MCF 10A (cell line): ENCODE measurements around the gene TREM1. TPM values are rescaled to one million over a fixed set of nuclear protein-coding genes. Genes with fewer than 3 reads are reported as not detected.
"Not testable (repeated sequence)": the region's sequence is repeated elsewhere in the genome, so short reads cannot be mapped to it uniquely, and the experiment has no call there.

Source experiments
- BruUV-seq: library from RNA; stranded (reverse); fragments of 400-500 nt; replicated peaks from 2 replicates; lab custom pipeline; 2021; lab: Mats Ljungman, UMichigan
- CTCF ChIA-PET: fragments of 300-600 bp; sonication (Branson Sonifier 250); formaldehyde crosslinking; extraction: SDS; loops from one replicate; lab custom pipeline; 2021; ENCODE audit warnings: antibody characterized with exemption, inconsistent platforms; lab: Yijun Ruan, JAX
- POLR2A ChIA-PET: fragments of 300-600, 350-650 bp; sonication (Branson Sonifier 250); formaldehyde crosslinking; extraction: SDS; loops from one replicate; lab custom pipeline; 2020; ENCODE audit warnings: antibody characterized with exemption, inconsistent platforms; lab: Yijun Ruan, JAX
- DNase-seq: peaks from one replicate; pipeline ENCODE4 v3.0.0-alpha.2; 2018; ENCODE audit not compliant: unreplicated experiment
- H3K27ac Mint-ChIP-seq: one replicate; pipeline ENCODE4 v1.8.0; 2022; ENCODE audit warnings: mild to moderate bottlenecking, low read depth, mixed read lengths; ENCODE audit not compliant: unreplicated experiment
- H3K27me3 Mint-ChIP-seq: one replicate; pipeline ENCODE4 v1.8.0; 2022; ENCODE audit warnings: mixed read lengths; ENCODE audit not compliant: insufficient read depth, unreplicated experiment
- H3K36me3 Mint-ChIP-seq: one replicate; pipeline ENCODE4 v1.8.0; 2022; ENCODE audit warnings: mild to moderate bottlenecking, moderate library complexity, mixed read lengths; ENCODE audit not compliant: insufficient read depth, unreplicated experiment
- H3K4me1 Mint-ChIP-seq: one replicate; pipeline ENCODE4 v1.8.0; 2022; ENCODE audit warnings: mixed read lengths; ENCODE audit not compliant: insufficient read depth, unreplicated experiment
- H3K4me3 Mint-ChIP-seq: one replicate; pipeline ENCODE4 v1.8.0; 2022; ENCODE audit warnings: mild to moderate bottlenecking, moderate library complexity, mixed read lengths; ENCODE audit not compliant: unreplicated experiment
- H3K9me3 Mint-ChIP-seq: one replicate; pipeline ENCODE4 v1.8.0; 2022; ENCODE audit warnings: mixed read lengths; ENCODE audit not compliant: unreplicated experiment
- CTCF ChIP-seq: fragments of 200-600 bp; IDR thresholded peaks from one replicate; pipeline ENCODE4 v1.8.0; 2022; ENCODE audit warnings: antibody characterized with exemption, mild to moderate bottlenecking; ENCODE audit not compliant: unreplicated experiment
- intact Hi-C: fragments of 100-400 bp; cut with micrococcal nuclease; formaldehyde crosslinking; loops from 2 replicates; pipeline ENCODE4 v1.14.1; 2022
- total RNA-seq: library from RNA; stranded (reverse); gene quantifications from 2 replicates; pipeline ENCODE4 v1.2.3, GENCODE V29; 2022

Gene TREM1
- total RNA-seq, 1 experiment from 2014 or later, result 9.9 TPM

DNA sequence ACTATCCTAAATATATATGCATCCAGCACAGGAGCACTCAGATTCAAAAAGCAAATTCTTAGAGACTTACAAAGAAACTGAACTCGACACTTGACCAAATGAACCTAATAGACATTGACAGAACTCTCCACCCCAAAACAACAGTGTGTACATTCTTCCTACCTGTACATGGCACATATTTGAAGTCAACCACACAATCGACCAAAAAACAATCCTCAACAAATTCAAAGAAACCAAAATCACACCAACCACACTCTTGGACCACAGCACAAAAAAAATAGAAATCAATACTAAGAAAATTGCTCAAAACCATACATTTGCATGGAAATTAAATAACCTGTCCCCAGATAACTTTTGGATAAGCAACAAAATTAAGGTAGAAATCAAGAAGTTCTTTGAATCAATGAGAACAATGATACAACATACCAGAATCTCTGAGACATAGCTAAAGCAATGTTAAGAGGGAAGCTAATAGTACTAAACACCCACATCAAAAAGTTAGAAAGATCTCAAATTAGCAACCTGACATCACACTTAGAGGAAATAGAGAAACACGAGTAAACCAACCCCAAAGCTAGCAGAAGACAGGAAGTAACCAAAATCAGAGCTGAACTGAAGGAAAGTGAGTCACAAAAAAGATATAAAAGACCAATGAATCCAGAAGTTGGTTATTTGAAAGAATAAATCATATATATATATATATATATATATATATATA, 12.5 kb upstream of the TREM1 start:
- ChIA-PET CTCF (interaction anchor here (0.6 to 6.9 kb wide), 3 partner anchors 8 to 914 kb away, joined by 3 to 44 read pairs (median 3); no protein-coding TSS in a partner anchor), POLR2A (interaction anchor here (0.8 to 2.0 kb wide), 2 partner anchors 12 to 13 kb away, joined by 3 to 6 read pairs; no protein-coding TSS in a partner anchor)
- DNase-seq, result no peak
- Mint-ChIP-seq H3K4me3 (no peak overlapping the region), H3K4me1 (no peaks in the 10 kb centered on the region), H3K27ac (no peak overlapping the region), H3K36me3 (no peaks in the 10 kb centered on the region), H3K9me3 (peaks cover 22% of the 10 kb centered on the region), H3K27me3 (peaks cover 91% of the 10 kb centered on the region)
- no peak for TF ChIP-seq CTCF
- BruUV-seq, result no TSS peak
- intact Hi-C loops, result no loop called here

DNA sequence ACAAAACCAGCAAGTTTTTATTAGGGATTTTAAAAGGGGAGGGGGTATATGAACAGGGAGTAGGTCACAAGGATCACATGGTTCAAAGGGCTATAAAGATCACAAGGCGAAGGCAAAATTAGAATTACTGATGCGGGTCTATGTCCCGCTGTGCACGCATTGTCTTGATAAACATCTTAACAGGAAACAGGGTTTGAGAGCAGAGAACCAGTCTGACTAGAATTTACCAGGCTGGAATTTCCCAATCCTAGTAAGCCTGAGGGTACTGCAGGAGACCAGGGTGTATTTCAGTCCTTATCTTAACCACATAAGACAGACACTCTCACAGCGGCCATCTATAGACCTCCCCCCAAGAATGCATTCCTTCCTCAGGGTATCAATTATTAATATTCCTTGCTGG, 10.8 kb upstream of the TREM1 start:
- DNase-seq, H3K4me1 Mint-ChIP-seq, intact Hi-C loops, BruUV-seq, H3K4me3 Mint-ChIP-seq, H3K36me3 Mint-ChIP-seq, H3K27ac Mint-ChIP-seq: not testable (repeated sequence)
- POLR2A ChIA-PET, result interaction anchor here (2.0 kb wide), 1 partner anchor 10 kb away, joined by 6 read pairs; no protein-coding TSS in a partner anchor
- peaks cover 74% of the 10 kb centered on the region for H3K27me3 Mint-ChIP-seq
- CTCF ChIA-PET, result interaction anchor here (6.9 kb wide), 1 partner anchor 10 kb away, joined by 44 read pairs; no protein-coding TSS in a partner anchor
- peaks cover 22% of the 10 kb centered on the region for H3K9me3 Mint-ChIP-seq

DNA sequence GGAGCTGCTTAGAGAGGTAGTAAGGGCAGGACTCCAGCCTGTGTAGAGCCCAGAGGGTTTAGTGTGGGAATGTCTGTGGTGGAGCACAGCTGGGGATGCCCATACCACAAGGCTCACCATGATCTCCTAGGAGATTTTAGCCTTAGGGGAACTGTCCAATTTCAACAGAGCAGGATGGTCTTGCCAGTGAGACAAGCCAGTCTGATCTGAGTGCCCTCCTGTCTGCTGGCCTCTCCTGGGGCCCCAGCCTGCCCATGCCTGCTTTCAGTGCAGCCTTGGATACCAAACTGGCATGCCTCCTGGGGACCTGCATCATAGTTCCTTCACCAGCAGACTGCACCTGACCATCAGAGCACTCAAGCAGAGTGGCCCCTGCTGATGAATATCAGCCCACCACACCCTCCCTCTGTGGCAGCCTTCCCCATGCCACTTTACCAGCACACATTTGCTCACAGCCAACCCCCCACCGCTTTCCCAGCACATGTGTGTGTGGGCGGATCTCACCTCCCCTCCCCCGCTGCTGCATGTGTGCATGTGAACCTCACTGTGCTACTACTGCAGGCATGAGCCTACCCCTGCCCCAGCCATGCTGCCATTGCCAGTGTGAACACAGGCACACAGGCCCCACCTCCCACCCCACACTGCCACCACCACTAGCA, 7.9 kb upstream of the TREM1 start:
- H3K27me3 Mint-ChIP-seq, result peaks cover 45% of the 10 kb centered on the region
- no peak overlapping the region for H3K27ac Mint-ChIP-seq
- ChIA-PET CTCF (interaction anchor here (1.1 to 6.9 kb wide), 2 partner anchors 13 to 16 kb away, joined by 3 to 44 read pairs; no protein-coding TSS in a partner anchor), POLR2A (no interaction called here)
- no peak for DNase-seq
- no TSS peak for BruUV-seq
- H3K4me1 Mint-ChIP-seq, result peaks cover 8% of the 10 kb centered on the region
- H3K36me3 Mint-ChIP-seq, result no peaks in the 10 kb centered on the region
- peaks cover 22% of the 10 kb centered on the region for H3K9me3 Mint-ChIP-seq
- intact Hi-C loops, result no loop called here
- TF ChIP-seq CTCF, result no peak
- H3K4me3 Mint-ChIP-seq, result no peak overlapping the region

GRCh38 chr6:41291717-41292116, 5.2 kb upstream of the TREM1 start:
- no peak overlapping the region for H3K27ac Mint-ChIP-seq

More at GRCh38 chr6:41291717-41292116, 5.2 kb upstream of the TREM1 start:
- TF ChIP-seq CTCF, result no peak
- Mint-ChIP-seq H3K4me3 (no peak overlapping the region), H3K9me3 (peaks cover 5% of the 10 kb centered on the region), H3K36me3 (no peaks in the 10 kb centered on the region), H3K4me1 (peaks cover 17% of the 10 kb centered on the region), H3K27me3 (peaks cover 19% of the 10 kb centered on the region)
- DNase-seq, result no peak
- no TSS peak for BruUV-seq
- intact Hi-C loops, result no loop called here
- CTCF ChIA-PET, result no interaction called here
- POLR2A ChIA-PET, result interaction anchor here (0.6 kb wide), 1 partner anchor 269 kb away, joined by 3 read pairs; no protein-coding TSS in a partner anchor
